Measurements from ENCODE around the gene IMPA2.

Gene IMPA2

DNA sequence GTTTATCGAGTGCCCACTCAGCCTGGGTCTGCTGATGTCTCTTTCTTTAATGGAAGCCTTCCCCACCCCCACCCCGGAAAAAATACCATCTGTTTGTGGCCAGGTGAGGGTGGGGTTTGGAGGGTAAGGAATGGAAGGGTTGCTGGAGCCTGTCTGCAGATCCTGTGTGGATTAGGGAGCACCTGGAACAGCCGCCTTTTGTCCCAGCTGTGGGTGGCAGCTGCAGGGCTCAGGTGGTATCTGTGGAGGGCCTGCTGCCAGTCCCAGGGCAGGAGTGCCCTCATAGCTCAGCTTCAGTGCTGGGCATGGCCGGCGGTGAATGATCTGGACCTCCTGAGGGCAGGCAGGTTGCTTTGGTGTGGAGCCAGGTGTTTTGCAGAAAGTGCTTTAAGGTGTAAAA lies 45.3 kb downstream of the IMPA2 start:
- no peak overlapping the region for H3K9ac ChIP-seq (ENCODE audit: low read depth, low read length)
- H3K27ac ChIP-seq (ENCODE audit: low read length) = no peak overlapping the region
- no peak overlapping the region for H3K4me3 ChIP-seq (ENCODE audit: low read depth in 1 of 2, low read length in 2 of 2)
- H3K9me3 ChIP-seq (ENCODE audit: insufficient read depth, low read length, severe bottlenecking) = no peaks in the 10 kb centered on the region
- DNase-seq = no peak
- H3K4me1 ChIP-seq (ENCODE audit: insufficient read depth, low read length) = no peaks in the 10 kb centered on the region
- no peak for ATAC-seq (ENCODE audit: insufficient read depth, low read depth)
- H4K20me1 ChIP-seq (ENCODE audit: insufficient read depth, low read length) = no peaks in the 10 kb centered on the region
- no peak overlapping the region for H3K4me2 ChIP-seq (ENCODE audit: insufficient read depth, low read length)
- TF ChIP-seq, protein P1, sequence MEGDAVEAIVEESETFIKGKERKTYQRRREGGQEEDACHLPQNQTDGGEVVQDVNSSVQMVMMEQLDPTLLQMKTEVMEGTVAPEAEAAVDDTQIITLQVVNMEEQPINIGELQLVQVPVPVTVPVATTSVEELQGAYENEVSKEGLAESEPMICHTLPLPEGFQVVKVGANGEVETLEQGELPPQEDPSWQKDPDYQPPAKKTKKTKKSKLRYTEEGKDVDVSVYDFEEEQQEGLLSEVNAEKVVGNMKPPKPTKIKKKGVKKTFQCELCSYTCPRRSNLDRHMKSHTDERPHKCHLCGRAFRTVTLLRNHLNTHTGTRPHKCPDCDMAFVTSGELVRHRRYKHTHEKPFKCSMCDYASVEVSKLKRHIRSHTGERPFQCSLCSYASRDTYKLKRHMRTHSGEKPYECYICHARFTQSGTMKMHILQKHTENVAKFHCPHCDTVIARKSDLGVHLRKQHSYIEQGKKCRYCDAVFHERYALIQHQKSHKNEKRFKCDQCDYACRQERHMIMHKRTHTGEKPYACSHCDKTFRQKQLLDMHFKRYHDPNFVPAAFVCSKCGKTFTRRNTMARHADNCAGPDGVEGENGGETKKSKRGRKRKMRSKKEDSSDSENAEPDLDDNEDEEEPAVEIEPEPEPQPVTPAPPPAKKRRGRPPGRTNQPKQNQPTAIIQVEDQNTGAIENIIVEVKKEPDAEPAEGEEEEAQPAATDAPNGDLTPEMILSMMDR (IDR thresholded peaks at IDR 0.05; ENCODE audit: borderline replicate concordance, extremely low read depth, low read length, poor library complexity, severe bottlenecking) = no peak
- TF ChIP-seq EZH2 (IDR thresholded peaks at IDR 0.05; ENCODE audit: borderline replicate concordance, low read depth, low read length, severe bottlenecking) = no peak
- no peak overlapping the region for H2AFZ ChIP-seq (ENCODE audit: low read depth, low read length)
- no peaks in the 10 kb centered on the region for H3K36me3 ChIP-seq (ENCODE audit: insufficient read depth, low read length)
- no peaks in the 10 kb centered on the region for H3K27me3 ChIP-seq (ENCODE audit: insufficient read depth, low read length, poor library complexity)
- no peaks in the 10 kb centered on the region for H3K79me2 ChIP-seq (ENCODE audit: insufficient read depth, low read length)

DNA sequence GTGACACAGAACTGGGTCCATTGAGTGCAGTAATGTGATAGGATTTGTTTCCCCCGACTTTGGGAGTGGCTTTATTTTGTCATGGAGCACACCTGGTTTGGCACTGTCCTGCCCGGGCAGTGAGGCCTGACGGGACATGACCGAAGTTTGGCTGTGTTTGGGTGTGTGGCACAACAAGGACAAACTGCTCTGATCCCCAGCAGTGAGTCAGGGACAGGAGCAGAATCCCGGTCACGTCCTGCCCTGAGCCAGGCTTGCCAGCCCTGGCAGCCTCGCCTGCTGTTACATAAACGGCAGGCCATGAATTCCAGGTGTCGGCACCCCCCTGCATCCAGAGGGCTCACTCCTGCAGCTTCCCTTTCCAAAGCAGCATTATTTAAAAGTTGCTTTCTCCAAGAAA lies 45.7 kb downstream of the IMPA2 start:
- no peak overlapping the region for H3K4me3 ChIP-seq (ENCODE audit: low read depth in 1 of 2, low read length in 2 of 2)
- ATAC-seq (ENCODE audit: insufficient read depth, low read depth) (no peak), DNase-seq (no peak)
- no peak overlapping the region for H3K9ac ChIP-seq (ENCODE audit: low read depth, low read length)
- TF ChIP-seq EZH2 (IDR thresholded peaks at IDR 0.05; ENCODE audit: borderline replicate concordance, low read depth, low read length, severe bottlenecking) = no peak
- TF ChIP-seq, protein P1 (IDR thresholded peaks at IDR 0.05; ENCODE audit: borderline replicate concordance, extremely low read depth, low read length, poor library complexity, severe bottlenecking) = no peak
- H3K9me3 ChIP-seq (ENCODE audit: insufficient read depth, low read length, severe bottlenecking) = no peaks in the 10 kb centered on the region
- H3K4me2 ChIP-seq (ENCODE audit: insufficient read depth, low read length) = no peak overlapping the region
- no peak overlapping the region for H3K27ac ChIP-seq (ENCODE audit: low read length)
- H3K4me1 ChIP-seq (ENCODE audit: insufficient read depth, low read length) = no peaks in the 10 kb centered on the region
- no peaks in the 10 kb centered on the region for H4K20me1 ChIP-seq (ENCODE audit: insufficient read depth, low read length)
- no peaks in the 10 kb centered on the region for H3K27me3 ChIP-seq (ENCODE audit: insufficient read depth, low read length, poor library complexity)
- no peak overlapping the region for H2AFZ ChIP-seq (ENCODE audit: low read depth, low read length)
- H3K36me3 ChIP-seq (ENCODE audit: insufficient read depth, low read length) = no peaks in the 10 kb centered on the region
- no peaks in the 10 kb centered on the region for H3K79me2 ChIP-seq (ENCODE audit: insufficient read depth, low read length)

DNA sequence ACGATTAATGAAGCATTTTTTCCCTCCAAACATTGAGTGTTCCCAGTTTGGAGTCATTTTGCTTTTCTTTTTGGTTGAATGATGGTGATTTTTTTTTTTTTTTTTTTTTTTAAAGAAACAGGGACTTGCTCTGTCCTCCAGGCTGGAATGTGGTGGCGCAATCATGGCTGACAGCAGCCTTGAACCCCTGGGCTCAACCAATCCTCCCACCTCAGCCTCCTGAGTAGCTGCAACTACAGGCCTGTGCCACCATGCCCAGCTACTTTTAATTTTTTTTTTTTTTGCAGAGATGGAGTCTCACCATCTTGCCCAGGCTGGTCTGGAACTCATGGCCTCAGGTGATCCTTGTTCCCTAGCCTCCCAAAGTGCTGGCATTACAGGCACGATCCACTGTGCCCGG lies 46.2 kb downstream of the IMPA2 start:
- H3K4me2 ChIP-seq (ENCODE audit: insufficient read depth, low read length) = no peak overlapping the region
- H4K20me1 ChIP-seq (ENCODE audit: insufficient read depth, low read length) = no peaks in the 10 kb centered on the region
- no peak for TF ChIP-seq EZH2 (IDR thresholded peaks at IDR 0.05; ENCODE audit: borderline replicate concordance, low read depth, low read length, severe bottlenecking)
- TF ChIP-seq, protein P1 (IDR thresholded peaks at IDR 0.05; ENCODE audit: borderline replicate concordance, extremely low read depth, low read length, poor library complexity, severe bottlenecking) = no peak
- H3K4me3 ChIP-seq (ENCODE audit: low read depth in 1 of 2, low read length in 2 of 2) = no peak overlapping the region
- no peak for DNase-seq
- no peak overlapping the region for H3K9ac ChIP-seq (ENCODE audit: low read depth, low read length)
- no peaks in the 10 kb centered on the region for H3K4me1 ChIP-seq (ENCODE audit: insufficient read depth, low read length)
- H3K27ac ChIP-seq (ENCODE audit: low read length) = no peak overlapping the region
- ATAC-seq (ENCODE audit: insufficient read depth, low read depth) = no peak
- H3K79me2 ChIP-seq (ENCODE audit: insufficient read depth, low read length) = no peaks in the 10 kb centered on the region
- H3K36me3 ChIP-seq (ENCODE audit: insufficient read depth, low read length) = no peaks in the 10 kb centered on the region
- H3K9me3 ChIP-seq (ENCODE audit: insufficient read depth, low read length, severe bottlenecking) = no peaks in the 10 kb centered on the region
- H2AFZ ChIP-seq (ENCODE audit: low read depth, low read length) = no peak overlapping the region
- no peaks in the 10 kb centered on the region for H3K27me3 ChIP-seq (ENCODE audit: insufficient read depth, low read length, poor library complexity)

All from DND-41 (cell line).